Fibroblast of skin of left biceps (primary cell): ENCODE measurements around the gene SUGP1.
"Not testable (repeated sequence)": the region's sequence is repeated elsewhere in the genome, so short reads cannot be mapped to it uniquely, and the experiment has no call there.

Source experiments
- DNase-seq, 2 experiments: peaks; one replicate each; pipeline ENCODE4 v3.0.0-alpha.2; 2013; ENCODE audit warnings: low read depth in 2 of 2

SUGP1 gene, protein sequence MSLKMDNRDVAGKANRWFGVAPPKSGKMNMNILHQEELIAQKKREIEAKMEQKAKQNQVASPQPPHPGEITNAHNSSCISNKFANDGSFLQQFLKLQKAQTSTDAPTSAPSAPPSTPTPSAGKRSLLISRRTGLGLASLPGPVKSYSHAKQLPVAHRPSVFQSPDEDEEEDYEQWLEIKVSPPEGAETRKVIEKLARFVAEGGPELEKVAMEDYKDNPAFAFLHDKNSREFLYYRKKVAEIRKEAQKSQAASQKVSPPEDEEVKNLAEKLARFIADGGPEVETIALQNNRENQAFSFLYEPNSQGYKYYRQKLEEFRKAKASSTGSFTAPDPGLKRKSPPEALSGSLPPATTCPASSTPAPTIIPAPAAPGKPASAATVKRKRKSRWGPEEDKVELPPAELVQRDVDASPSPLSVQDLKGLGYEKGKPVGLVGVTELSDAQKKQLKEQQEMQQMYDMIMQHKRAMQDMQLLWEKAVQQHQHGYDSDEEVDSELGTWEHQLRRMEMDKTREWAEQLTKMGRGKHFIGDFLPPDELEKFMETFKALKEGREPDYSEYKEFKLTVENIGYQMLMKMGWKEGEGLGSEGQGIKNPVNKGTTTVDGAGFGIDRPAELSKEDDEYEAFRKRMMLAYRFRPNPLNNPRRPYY

GRCh38 chr19:19320361-19321140, at the start of gene SUGP1, which contains the start of gene MAU2:
Gene SUGP1 (minus strand): TSS chr19:19320509. CDS start chr19:19320496, 13 bp downstream.
Gene MAU2 (plus strand): TSS chr19:19320829. CDS start chr19:19320860, 31 bp downstream.
- DNase-seq: peak; percentile 65 to 68

DNA sequence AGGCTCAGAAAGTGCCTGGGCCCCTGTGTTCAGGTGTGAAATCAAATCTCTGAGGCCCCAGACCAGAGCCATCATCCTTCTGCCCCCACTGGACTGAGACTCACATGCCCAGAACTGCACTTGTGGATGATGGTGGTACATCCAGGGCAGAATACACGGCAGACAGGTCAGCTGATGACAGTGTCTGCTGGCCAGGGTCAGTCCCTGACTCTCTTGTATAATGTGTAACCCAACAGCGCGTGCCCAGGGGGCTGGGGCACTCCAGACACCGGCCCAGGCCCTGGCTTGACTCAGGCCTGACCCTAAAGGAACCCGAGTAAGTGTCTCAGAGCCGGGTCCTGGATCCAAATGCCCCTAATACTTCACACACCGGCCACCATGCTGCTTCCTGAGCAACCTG, 47.8 kb upstream of the SUGP1 start:
- no peak for DNase-seq

DNA sequence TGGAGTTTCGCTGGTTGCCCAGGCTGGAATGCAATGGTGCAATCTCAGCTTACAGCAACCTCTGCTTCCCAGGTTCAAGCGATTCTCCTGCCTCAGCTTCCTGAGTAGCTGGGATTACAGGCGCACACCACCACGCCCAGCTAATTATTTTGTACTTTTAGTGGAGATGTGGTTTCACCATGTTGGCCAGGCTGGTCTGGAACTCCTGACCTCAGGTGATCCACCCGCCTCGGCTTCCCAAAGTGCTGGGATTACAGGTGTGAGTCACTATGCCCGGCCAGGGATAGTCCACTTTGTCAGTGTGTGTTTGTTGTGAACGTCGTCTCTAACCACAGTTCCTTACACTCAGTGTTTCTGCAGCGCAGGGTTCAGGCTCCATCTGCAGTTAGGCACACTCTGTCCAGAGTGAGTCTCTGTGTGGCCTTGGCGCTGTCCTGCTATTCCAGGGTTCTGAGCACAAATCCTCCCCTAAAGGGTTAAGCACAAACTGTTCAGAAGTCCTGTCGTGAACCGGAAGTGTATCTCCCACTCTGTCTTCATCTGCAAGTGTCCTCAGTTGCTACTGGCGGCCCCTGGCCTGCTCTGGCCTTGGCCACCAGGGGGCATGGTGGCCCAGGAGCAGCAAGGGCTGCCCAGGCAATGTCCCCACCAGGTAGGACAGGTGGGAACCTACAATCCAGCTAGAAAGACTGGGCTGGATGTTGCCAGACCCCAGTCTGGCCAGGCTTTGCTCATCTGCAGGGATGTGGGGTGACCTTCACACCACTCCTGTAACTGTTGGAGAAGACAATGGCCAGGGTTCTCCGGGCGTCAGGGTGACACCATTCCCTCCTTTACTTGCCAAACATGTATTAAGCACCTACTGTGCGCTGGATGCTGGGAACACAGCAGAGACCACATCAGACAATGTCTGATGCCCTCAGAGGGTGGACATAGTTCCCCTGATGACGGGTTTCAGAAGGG, 46.4 kb upstream of the SUGP1 start:
- DNase-seq: no peak

DNA sequence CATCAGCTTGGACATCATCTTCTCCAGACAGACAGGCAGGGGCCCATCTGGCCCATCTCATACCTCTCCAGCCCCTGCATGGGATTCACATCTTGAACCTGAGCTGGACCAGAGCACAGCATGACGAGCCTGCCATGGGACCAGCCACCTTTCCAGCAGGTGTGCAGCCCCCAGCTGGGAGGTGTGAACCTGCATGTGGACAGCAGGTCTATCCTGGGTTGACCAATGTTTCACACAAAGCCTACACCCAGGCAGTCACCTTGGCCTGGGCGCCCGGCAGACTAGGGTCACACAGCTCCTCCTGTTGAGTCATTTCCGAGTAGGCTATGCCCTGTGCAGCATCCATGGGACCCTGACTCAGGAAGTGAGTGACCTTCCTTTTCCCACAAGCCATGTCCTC, 41.8 kb upstream of the SUGP1 start:
- DNase-seq: no peak

GRCh38 chr19:19361075-19361594, 40.8 kb upstream of the SUGP1 start:
- peak; percentile 58 to 62 for DNase-seq

- DNase-seq: no peak
Measured at GRCh38 chr19:19356901-19357566, 36.7 kb upstream of the SUGP1 start.

DNA sequence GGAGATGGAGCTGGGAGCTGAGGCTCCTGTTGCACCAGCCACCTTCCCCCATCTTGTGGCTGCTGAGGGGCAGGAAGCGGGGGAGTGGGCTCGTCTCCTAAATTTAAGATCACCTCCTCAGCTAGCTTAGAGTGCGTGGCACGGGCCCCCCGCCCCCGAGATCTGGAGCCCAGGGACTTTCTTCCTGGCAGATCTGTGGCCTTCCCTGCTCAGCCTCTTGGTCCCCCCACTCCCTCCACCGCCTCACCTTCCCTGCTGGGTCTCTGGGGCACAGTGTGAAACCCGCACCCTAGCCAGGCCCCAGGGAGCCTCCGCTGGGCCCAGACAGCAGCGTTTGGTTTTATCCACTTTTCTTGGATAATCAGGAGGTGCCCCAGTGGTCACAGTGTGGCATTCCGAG, 36.2 kb upstream of the SUGP1 start:
- no peak for DNase-seq

- no peak for DNase-seq
Measured at GRCh38 chr19:19355606-19356139, 35.4 kb upstream of the SUGP1 start.

- no peak for DNase-seq
Measured at GRCh38 chr19:19354932-19355331, 34.6 kb upstream of the SUGP1 start.

- no peak for DNase-seq
Measured at GRCh38 chr19:19354007-19354406, 33.7 kb upstream of the SUGP1 start.

DNA sequence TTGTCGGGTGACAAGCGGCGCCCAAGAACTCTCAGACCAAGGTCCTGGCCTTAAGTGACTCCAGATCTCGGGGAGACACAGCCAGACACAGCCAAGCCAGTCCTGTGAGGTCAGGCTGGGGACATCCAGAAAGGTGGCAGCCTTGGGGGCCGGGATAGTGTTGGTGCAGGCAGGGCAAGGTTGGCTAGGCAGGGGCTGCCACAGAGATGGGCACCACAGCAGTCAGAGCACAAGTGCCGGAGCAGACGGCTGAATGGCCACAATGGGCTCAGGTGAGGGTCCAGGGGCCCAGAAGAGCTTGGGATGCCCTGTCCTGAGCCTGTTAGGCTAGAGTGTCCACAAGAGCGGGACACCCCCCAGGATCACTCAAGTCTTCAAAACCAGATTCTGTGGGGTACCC, 32.5 kb upstream of the SUGP1 start:
- DNase-seq: no peak

- DNase-seq: not testable (repeated sequence)
Measured at GRCh38 chr19:19350756-19351155, 30.4 kb upstream of the SUGP1 start.

DNA sequence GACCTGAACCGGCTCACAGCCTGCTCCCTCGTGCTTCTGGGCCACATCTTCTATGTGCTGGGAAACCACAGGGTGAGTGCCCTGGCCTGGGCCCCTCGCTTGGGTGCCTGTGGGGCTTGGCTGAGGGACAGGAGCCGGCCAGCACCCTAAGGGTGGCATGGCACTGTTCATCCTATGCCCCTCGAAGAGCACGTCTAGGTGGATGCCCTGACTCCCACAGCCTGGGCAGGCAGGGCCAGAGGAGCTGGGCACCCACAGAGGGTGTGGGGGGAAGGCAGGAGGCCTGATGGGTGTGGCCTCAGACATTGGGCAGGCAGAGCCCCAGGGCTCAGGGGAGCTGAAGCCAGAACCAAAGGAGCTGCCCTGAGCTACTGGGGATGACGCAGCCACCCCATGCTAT, 29.1 kb upstream of the SUGP1 start:
- no peak for DNase-seq

GRCh38 chr19:19348266-19348665, 28.0 kb upstream of the SUGP1 start:
- no peak for DNase-seq

GRCh38 chr19:19347401-19348110, 27.2 kb upstream of the SUGP1 start:
- DNase-seq: no peak

DNA sequence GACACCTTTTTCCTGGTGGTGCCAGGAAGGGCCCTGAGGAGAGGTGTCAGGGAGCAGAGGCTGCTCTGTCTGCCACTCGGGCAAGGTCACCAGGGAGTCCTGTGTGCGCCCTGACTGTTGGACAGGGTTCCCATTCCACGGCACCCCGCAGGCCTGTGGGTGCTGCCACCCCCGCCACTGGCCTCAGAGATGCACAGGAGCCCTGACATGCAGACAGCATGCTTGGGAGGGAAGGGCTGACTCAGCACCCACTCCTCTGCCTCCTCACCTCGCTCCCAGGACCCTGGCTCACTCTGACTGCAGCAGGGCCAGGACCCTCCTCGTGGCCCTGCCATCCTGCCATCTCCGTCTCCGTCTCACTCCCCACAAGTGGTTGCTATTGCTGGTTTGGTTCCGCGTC, 25.7 kb upstream of the SUGP1 start:
- no peak for DNase-seq

GRCh38 chr19:19345232-19345631, 24.9 kb upstream of the SUGP1 start:
- DNase-seq: no peak

DNA sequence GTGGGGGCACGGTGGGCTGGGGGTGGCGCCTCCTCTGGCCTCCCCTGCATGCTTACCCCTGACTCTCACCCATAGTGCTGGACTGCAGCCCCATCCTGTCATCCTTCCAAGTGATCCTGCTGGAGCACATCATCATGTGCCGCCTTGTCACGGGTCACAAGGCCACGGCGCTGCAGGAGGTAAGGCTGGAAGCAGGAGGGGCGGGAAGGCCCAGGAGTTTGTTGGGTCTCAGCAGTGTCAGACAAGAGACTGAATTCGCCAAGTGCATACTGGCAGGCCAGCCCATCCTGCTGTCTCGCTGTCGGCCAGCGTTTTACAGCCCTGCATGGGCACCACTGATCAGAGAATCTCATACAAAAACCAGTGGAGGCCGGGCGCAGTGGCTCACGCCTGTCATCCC, 23.5 kb upstream of the SUGP1 start:
- no peak for DNase-seq

- DNase-seq: no peak
Measured at GRCh38 chr19:19343016-19343362, 22.7 kb upstream of the SUGP1 start.
